Sigmoid colon (tissue), 4 donors: ENCODE measurements around the gene PARVG.

Source experiments
- EP300 ChIP-seq, 4 donors: sonication (generic); formaldehyde crosslinking; IDR thresholded peaks; one replicate each; pipeline ENCODE4 v1.6.1; 2017; ENCODE audit warnings: antibody characterized with exemption in 4 of 4
- POLR2A ChIP-seq, 2 donors: fragments of 450-650 bp; IDR thresholded peaks; one replicate each; pipeline ENCODE4 v1.6.1; 2016; ENCODE audit warnings: antibody characterized with exemption in 2 of 2, mild to moderate bottlenecking in 2 of 2, moderate library complexity in 2 of 2
- POLR2AphosphoS5 ChIP-seq, 4 donors: sonication (generic); formaldehyde crosslinking; IDR thresholded peaks; one replicate each; pipeline ENCODE4 v1.6.1; 2017; ENCODE audit warnings: antibody characterized with exemption in 4 of 4
- TF ChIP-seq, protein P1 (sequence below), 4 experiments: fragments of 450-650 bp in 3 of 4; fragments of 200-600 bp in 1 of 4; IDR thresholded peaks; one replicate each; pipeline ENCODE4 v1.5.1; 2016 to 2019; ENCODE audit warnings: antibody characterized with exemption in 4 of 4, mild to moderate bottlenecking in 3 of 4, moderate library complexity in 2 of 4

DNA sequence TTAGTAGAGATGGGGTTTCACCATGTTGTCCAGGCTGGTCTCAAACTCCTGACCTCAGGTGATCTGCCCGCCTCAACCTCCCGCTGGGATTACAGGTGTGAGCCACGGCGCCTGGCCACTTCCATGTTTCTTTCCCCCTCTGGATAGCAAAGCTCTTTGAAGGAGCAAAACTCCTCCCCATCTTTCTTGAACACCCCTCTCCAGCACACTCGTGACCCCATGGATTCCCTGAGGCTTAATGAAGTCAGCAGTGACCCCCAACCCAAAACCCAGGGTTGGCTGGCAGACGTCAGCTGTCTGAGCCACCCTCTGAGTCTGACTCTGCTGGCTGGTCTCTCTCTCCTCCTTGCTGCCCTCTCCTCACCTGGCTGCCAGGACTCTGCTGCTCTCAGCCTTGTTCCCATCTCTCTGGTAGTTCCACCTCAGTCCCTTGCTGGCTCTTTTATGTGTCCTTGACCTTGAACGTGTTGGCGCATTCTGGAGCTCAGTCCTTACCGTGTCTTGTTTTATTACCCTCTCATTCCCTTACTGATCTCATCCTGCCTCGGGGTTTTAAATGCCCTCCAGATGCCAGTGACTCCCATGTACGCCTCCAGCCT is 44.5 kb downstream of the PARVG start:
- TF ChIP-seq, protein P1, sequence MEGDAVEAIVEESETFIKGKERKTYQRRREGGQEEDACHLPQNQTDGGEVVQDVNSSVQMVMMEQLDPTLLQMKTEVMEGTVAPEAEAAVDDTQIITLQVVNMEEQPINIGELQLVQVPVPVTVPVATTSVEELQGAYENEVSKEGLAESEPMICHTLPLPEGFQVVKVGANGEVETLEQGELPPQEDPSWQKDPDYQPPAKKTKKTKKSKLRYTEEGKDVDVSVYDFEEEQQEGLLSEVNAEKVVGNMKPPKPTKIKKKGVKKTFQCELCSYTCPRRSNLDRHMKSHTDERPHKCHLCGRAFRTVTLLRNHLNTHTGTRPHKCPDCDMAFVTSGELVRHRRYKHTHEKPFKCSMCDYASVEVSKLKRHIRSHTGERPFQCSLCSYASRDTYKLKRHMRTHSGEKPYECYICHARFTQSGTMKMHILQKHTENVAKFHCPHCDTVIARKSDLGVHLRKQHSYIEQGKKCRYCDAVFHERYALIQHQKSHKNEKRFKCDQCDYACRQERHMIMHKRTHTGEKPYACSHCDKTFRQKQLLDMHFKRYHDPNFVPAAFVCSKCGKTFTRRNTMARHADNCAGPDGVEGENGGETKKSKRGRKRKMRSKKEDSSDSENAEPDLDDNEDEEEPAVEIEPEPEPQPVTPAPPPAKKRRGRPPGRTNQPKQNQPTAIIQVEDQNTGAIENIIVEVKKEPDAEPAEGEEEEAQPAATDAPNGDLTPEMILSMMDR (IDR thresholded peaks at IDR 0.05) = no peak
- no peak for TF ChIP-seq POLR2A (IDR thresholded peaks at IDR 0.05)
- TF ChIP-seq EP300 (IDR thresholded peaks at IDR 0.05) = no peak
- no peak for TF ChIP-seq POLR2AphosphoS5 (IDR thresholded peaks at IDR 0.05)
